ENCODE results near the gene TIPARP.

TIPARP gene

GRCh38 chr3:156658732-156659090, 15.7 kb upstream of the TIPARP start:
- no peaks in the 10 kb centered on the region for H3K9me2 ChIP-seq (replicated peaks; ENCODE audit: low read depth, low read length)
- H3K36me3 ChIP-seq (ENCODE audit: insufficient read depth, low read length): no peaks in the 10 kb centered on the region
- peaks cover 5% of the 10 kb centered on the region for H3K4me1 ChIP-seq (ENCODE audit: insufficient read depth, low read length, poor library complexity, severe bottlenecking)
- no peak overlapping the region for H2AFZ ChIP-seq (ENCODE audit: low read length)
- H4K20me1 ChIP-seq (ENCODE audit: insufficient read depth, low read length, poor library complexity, severe bottlenecking): no peaks in the 10 kb centered on the region
- H3K27me3 ChIP-seq (ENCODE audit: insufficient read depth, low read length, poor library complexity, severe bottlenecking): no peaks in the 10 kb centered on the region
- no peak overlapping the region for H3K4me2 ChIP-seq (ENCODE audit: low read depth, low read length, poor library complexity, severe bottlenecking)
- H3K9me3 ChIP-seq (ENCODE audit: insufficient read depth, low read depth, low read length): no peaks in the 10 kb centered on the region
- H3K4me3 ChIP-seq (ENCODE audit: low read length, poor library complexity, severe bottlenecking): no peak overlapping the region
- no peak overlapping the region for H3K9ac ChIP-seq (ENCODE audit: low read depth, low read length, poor library complexity, severe bottlenecking)
- no peaks in the 10 kb centered on the region for H3F3A ChIP-seq (ENCODE audit: low read depth)
- TF ChIP-seq, protein P1, sequence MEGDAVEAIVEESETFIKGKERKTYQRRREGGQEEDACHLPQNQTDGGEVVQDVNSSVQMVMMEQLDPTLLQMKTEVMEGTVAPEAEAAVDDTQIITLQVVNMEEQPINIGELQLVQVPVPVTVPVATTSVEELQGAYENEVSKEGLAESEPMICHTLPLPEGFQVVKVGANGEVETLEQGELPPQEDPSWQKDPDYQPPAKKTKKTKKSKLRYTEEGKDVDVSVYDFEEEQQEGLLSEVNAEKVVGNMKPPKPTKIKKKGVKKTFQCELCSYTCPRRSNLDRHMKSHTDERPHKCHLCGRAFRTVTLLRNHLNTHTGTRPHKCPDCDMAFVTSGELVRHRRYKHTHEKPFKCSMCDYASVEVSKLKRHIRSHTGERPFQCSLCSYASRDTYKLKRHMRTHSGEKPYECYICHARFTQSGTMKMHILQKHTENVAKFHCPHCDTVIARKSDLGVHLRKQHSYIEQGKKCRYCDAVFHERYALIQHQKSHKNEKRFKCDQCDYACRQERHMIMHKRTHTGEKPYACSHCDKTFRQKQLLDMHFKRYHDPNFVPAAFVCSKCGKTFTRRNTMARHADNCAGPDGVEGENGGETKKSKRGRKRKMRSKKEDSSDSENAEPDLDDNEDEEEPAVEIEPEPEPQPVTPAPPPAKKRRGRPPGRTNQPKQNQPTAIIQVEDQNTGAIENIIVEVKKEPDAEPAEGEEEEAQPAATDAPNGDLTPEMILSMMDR (conservative IDR thresholded peaks at IDR 0.05; ENCODE audit: low read length): no peak
- TF ChIP-seq EZH2phosphoT487 (IDR thresholded peaks at IDR 0.05; ENCODE audit: borderline replicate concordance): no peak
- no peaks in the 10 kb centered on the region for H3K79me2 ChIP-seq (ENCODE audit: insufficient read depth, low read length)

DNA sequence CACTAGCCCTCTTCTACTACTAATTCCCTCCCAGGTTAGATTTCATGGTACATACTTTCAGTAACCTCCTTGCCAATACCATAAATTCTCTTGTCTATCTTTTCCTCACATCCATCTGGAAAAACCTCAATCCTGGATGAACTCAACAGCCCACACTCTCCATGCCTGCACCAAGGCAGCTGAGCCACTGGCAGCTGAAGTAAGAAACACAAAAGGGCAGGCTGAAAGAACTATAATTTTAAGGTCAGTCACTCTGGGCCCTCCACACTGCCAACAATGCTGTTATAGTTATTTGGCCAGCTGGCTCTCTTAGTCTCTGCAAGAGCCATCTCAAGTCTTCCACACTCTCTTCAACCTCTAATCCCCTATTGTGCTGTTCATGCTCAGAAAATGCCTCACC, 15.1 kb upstream of the TIPARP start:
- no peak overlapping the region for H3K9ac ChIP-seq (ENCODE audit: low read depth, low read length, poor library complexity, severe bottlenecking)
- H3K27me3 ChIP-seq (ENCODE audit: insufficient read depth, low read length, poor library complexity, severe bottlenecking): no peaks in the 10 kb centered on the region
- no peaks in the 10 kb centered on the region for H3K36me3 ChIP-seq (ENCODE audit: insufficient read depth, low read length)
- no peak overlapping the region for H2AFZ ChIP-seq (ENCODE audit: low read length)
- no peaks in the 10 kb centered on the region for H4K20me1 ChIP-seq (ENCODE audit: insufficient read depth, low read length, poor library complexity, severe bottlenecking)
- no peak for TF ChIP-seq EZH2phosphoT487 (IDR thresholded peaks at IDR 0.05; ENCODE audit: borderline replicate concordance)
- TF ChIP-seq, protein P1 (conservative IDR thresholded peaks at IDR 0.05; ENCODE audit: low read length): no peak
- H3K4me1 ChIP-seq (ENCODE audit: insufficient read depth, low read length, poor library complexity, severe bottlenecking): peaks cover 8% of the 10 kb centered on the region
- no peaks in the 10 kb centered on the region for H3K79me2 ChIP-seq (ENCODE audit: insufficient read depth, low read length)
- no peaks in the 10 kb centered on the region for H3K9me2 ChIP-seq (replicated peaks; ENCODE audit: low read depth, low read length)
- no peak overlapping the region for H3K4me3 ChIP-seq (ENCODE audit: low read length, poor library complexity, severe bottlenecking)
- H3F3A ChIP-seq (ENCODE audit: low read depth): no peaks in the 10 kb centered on the region
- H3K4me2 ChIP-seq (ENCODE audit: low read depth, low read length, poor library complexity, severe bottlenecking): no peak overlapping the region
- H3K9me3 ChIP-seq (ENCODE audit: insufficient read depth, low read depth, low read length): no peaks in the 10 kb centered on the region

DNA sequence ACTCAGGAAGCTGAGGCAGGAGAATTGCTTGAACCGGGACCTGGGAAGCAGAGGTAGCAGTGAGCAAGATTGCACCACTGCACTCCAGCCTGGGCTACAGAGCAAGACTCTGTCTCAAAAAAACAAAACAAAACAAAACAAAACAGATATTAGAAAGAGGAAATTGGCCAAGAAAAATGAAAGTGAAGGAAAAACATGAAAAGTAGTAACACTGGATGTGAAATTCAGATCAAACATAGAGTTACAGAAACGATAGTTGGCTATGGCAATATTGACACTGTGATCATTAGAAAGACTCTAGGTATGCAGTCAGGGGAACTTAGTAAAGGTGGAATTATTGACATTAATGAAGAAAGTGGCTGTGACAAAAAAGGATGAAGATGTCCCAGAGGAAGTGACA, 13.2 kb upstream of the TIPARP start:
- TF ChIP-seq EZH2phosphoT487 (IDR thresholded peaks at IDR 0.05; ENCODE audit: borderline replicate concordance): no peak
- TF ChIP-seq, protein P1 (conservative IDR thresholded peaks at IDR 0.05; ENCODE audit: low read length): no peak
- Histone ChIP-seq H2AFZ (ENCODE audit: low read length) (no peak overlapping the region), H3K79me2 (ENCODE audit: insufficient read depth, low read length) (no peaks in the 10 kb centered on the region), H3K4me3 (ENCODE audit: low read length, poor library complexity, severe bottlenecking) (no peak overlapping the region), H3K9me3 (ENCODE audit: insufficient read depth, low read depth, low read length) (no peaks in the 10 kb centered on the region), H3K4me2 (ENCODE audit: low read depth, low read length, poor library complexity, severe bottlenecking) (no peak overlapping the region), H4K20me1 (ENCODE audit: insufficient read depth, low read length, poor library complexity, severe bottlenecking) (no peaks in the 10 kb centered on the region), H3F3A (ENCODE audit: low read depth) (0 out of 2 replicates have a peak, but pooled peaks cover 2% of the 10 kb centered on the region), H3K9me2 (replicated peaks; ENCODE audit: low read depth, low read length) (no peaks in the 10 kb centered on the region), H3K9ac (ENCODE audit: low read depth, low read length, poor library complexity, severe bottlenecking) (no peak overlapping the region), H3K27me3 (ENCODE audit: insufficient read depth, low read length, poor library complexity, severe bottlenecking) (no peaks in the 10 kb centered on the region), H3K4me1 (ENCODE audit: insufficient read depth, low read length, poor library complexity, severe bottlenecking) (peaks cover 19% of the 10 kb centered on the region), H3K36me3 (ENCODE audit: insufficient read depth, low read length) (no peaks in the 10 kb centered on the region)
